ENCODE data around the gene CLCN2. TPM values are rescaled to one million over a fixed set of nuclear protein-coding genes. Genes with fewer than 3 reads are reported as not detected.

The CLCN2 gene
- polyA plus RNA-seq, 1 experiment: 2.6 TPM

DNA sequence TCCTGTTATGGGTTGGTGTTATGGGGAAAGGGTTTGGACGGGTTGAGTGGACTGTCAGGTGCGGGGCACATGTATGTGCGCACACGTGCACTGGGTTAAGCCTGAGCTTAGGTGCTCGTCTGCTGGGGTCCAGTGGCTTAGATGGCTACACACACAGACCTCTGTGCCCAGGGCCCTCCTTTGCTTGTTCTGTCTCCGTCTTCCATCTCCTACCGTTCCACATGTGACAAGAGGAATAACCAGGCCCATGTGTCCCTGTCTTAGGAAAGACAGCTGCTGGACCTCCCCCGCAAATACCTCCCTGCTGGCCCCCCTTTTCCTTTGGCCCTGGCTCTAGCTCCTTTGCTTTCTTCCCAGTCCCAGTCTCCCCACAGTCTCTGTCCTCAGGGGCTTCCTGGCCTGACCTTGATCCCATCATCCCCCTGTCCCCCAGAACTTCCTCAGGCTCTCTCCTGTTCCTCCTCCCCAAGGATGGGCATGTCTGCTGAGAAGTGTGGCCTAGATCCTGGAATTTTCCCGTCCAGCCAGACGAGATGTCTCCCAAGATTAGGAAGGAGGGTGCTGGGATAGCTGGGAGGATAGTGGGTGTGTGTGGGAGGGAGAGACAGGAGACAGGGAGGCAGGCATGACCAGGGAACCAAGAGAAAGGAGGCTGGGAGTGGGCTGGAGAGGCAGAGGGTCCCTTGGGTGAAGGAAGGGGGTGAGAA is 17.4 kb upstream of the CLCN2 start:
- Histone ChIP-seq H3K27me3 (ENCODE audit: control insufficient read depth, insufficient read depth, low read length) (peaks cover 19% of the 10 kb centered on the region), H3K36me3 (ENCODE audit: control insufficient read depth, insufficient read depth, low read length) (no peaks in the 10 kb centered on the region), H3K4me3 (ENCODE audit: low read depth, low read length) (no peak overlapping the region)
- no peak for DNase-seq (ENCODE audit: low read depth)
- TF ChIP-seq CTCF (IDR thresholded peaks at IDR 0.05; ENCODE audit: insufficient read depth, low read depth, low read length): no peak
- ChIA-PET POLR2A (interaction anchor here (1.0 kb wide), 1 partner anchor 20 kb away, joined by 6 read pairs; no protein-coding TSS in a partner anchor), CTCF (interaction anchor here (0.8 to 1.5 kb wide), 2 partner anchors 9 to 135 kb away, joined by 3 to 6 read pairs; no protein-coding TSS in a partner anchor)

DNA sequence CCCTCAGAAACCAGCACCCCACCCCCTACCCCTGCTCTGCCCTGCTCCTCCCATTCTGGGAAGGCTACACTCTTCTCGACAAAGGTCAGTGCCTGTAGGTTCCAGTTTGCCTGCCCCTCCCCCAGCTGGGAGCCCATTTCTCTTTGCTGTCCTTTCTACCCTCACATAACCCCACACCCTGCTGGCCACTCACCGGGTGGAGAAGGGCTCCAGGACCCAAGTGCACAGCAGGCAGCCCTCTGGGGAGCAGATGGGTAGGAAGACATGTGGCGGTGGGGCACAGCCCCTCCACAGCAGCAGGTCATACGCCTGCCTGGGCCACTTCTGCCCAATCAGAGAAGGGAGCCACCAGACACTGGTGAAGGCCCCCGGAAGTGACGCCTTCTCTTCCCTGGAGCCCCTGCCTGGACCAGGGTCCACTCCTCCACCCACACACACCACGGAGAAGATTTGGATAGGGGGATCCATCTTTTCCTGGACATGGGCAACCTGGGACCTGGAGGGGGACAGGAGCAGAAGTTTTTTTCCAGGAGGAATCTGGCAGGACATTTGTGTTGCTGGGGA is 16.6 kb upstream of the CLCN2 start, which contains the start of gene THPO:
Gene THPO (minus strand): TSS at position 326 of the 564 bp plus-strand sequence. CDS start 1,948 bp downstream, outside the sequence.
- TF ChIP-seq CTCF (IDR thresholded peaks at IDR 0.05; ENCODE audit: insufficient read depth, low read depth, low read length): no peak
- Histone ChIP-seq H3K27me3 (ENCODE audit: control insufficient read depth, insufficient read depth, low read length) (peaks cover 19% of the 10 kb centered on the region), H3K36me3 (ENCODE audit: control insufficient read depth, insufficient read depth, low read length) (no peaks in the 10 kb centered on the region), H3K4me3 (ENCODE audit: low read depth, low read length) (no peak within 1 kb of the TSS)
- DNase-seq (ENCODE audit: low read depth): no peak
- ChIA-PET CTCF (interaction anchor here (0.8 to 1.5 kb wide), 5 partner anchors 8 to 136 kb away, joined by 3 to 6 read pairs (median 3); no protein-coding TSS in a partner anchor), POLR2A (no interaction called here)

DNA sequence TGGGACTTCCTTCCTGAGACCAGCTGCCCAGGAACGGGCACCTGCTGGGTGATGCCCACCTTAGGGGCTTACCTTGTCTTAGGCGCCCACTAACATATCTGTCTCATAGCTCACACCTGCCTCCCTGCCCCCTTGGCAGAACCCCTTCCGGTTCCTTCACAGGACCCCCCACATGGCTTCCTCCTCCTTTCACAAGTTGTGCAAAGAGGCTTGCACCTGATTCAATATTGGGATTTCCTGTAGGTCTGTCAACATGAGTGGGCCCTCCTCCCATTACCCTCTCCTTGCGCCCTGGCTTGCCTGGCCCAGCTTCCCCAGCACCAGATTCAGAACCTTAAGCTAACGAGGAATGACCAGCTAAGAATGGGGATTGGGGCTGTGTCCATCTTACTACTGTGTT is 16.0 kb upstream of the CLCN2 start:
- peaks cover 19% of the 10 kb centered on the region for H3K27me3 ChIP-seq (ENCODE audit: control insufficient read depth, insufficient read depth, low read length)
- no peak overlapping the region for H3K4me3 ChIP-seq (ENCODE audit: low read depth, low read length)
- no peak for DNase-seq (ENCODE audit: low read depth)
- no peaks in the 10 kb centered on the region for H3K36me3 ChIP-seq (ENCODE audit: control insufficient read depth, insufficient read depth, low read length)
- TF ChIP-seq CTCF (IDR thresholded peaks at IDR 0.05; ENCODE audit: insufficient read depth, low read depth, low read length): no peak
- CTCF ChIA-PET: interaction anchor here (0.9 to 1.5 kb wide), 4 partner anchors 12 to 396 kb away, joined by 3 to 6 read pairs (median 3); no protein-coding TSS in a partner anchor
- POLR2A ChIA-PET: no interaction called here

GRCh38 chr3:184375747-184376461 is 14.5 kb upstream of the CLCN2 start:
- Histone ChIP-seq H3K27me3 (ENCODE audit: control insufficient read depth, insufficient read depth, low read length) (peaks cover 9% of the 10 kb centered on the region), H3K36me3 (ENCODE audit: control insufficient read depth, insufficient read depth, low read length) (no peaks in the 10 kb centered on the region), H3K4me3 (ENCODE audit: low read depth, low read length) (no peak overlapping the region)
- no peak for DNase-seq (ENCODE audit: low read depth)
- TF ChIP-seq CTCF (IDR thresholded peaks at IDR 0.05; ENCODE audit: insufficient read depth, low read depth, low read length): no peak
- ChIA-PET CTCF (interaction anchor here (0.7 to 10.3 kb wide), 6 partner anchors 42 to 472 kb away, joined by 3 to 195 read pairs (median 3); no protein-coding TSS in a partner anchor), POLR2A (no interaction called here)

DNA sequence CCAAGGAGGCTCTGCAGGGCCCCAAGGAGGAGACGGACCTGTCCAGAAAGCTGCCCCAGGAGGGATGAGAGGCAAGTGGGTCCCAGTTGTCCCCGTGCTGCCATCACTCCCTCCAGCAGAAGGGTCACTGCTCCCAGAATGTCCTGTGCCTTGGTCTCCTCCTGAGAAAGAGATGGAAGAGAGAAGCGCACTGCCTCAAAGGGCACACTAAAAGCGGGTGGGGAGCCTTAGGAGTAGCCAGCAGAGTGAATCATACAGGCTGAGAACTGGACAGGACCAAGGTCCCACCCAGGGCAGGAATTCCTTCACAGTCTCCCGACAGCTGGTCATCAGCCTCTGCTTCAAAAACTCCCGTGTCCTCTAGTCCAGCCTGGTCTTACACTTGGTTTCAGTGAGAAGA is 12.0 kb upstream of the CLCN2 start:
- peaks cover 2% of the 10 kb centered on the region for H3K27me3 ChIP-seq (ENCODE audit: control insufficient read depth, insufficient read depth, low read length)
- ChIA-PET POLR2A (interaction anchor here (0.5 kb wide), 1 partner anchor 12 kb away, joined by 5 read pairs; no protein-coding TSS in a partner anchor), CTCF (interaction anchor here (1.0 to 10.3 kb wide), 10 partner anchors 10 to 169 kb away, joined by 3 to 195 read pairs (median 13); partner anchors contain the start of gene FAM131A)
- no peak overlapping the region for H3K4me3 ChIP-seq (ENCODE audit: low read depth, low read length)
- DNase-seq (ENCODE audit: low read depth): no peak
- TF ChIP-seq CTCF (IDR thresholded peaks at IDR 0.05; ENCODE audit: insufficient read depth, low read depth, low read length): no peak
- no peaks in the 10 kb centered on the region for H3K36me3 ChIP-seq (ENCODE audit: control insufficient read depth, insufficient read depth, low read length)
